ENCODE data around the gene TTYH1. TPM values are rescaled to one million over a fixed set of nuclear protein-coding genes. Genes with fewer than 3 reads are reported as not detected.
A peak's percentile ranks its signal among the peaks of the same experiment; 100 is the strongest.

The TTYH1 gene
- total and polyA plus RNA-seq, 9 of the 15 experiments (the other 6 are each of a cell fraction or from before 2014, with no cell fraction given) = 0.08 TPM; not detected in 8

DNA sequence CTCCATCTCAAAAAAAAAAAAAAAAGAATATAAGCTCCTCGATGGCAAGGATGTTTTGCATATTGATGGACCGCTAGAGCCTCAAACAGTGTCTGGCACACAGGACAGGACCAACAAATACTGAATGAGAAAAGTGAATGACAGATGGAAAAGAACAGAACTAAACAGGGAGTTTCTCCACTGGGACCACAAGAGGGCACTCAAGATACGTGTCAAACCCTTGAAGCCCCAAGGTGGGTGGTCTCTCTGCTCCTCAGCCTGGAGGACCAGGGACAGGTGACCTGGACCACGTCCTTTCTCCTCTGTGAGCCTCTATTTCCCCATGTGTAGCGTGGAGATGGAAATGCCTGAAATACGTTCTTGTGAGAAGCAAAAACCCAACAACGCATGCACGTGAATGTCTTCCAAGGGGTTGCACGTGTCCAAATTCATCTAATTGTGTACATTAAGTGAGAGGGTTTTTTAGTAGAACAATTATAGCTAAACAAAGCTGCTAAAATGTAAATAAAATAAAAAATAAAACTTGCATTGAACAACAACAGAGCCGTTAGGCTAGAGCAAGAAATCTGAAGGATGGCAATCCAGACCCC, 63.5 kb downstream of the TTYH1 start:
- Histone ChIP-seq H3K9me3 (replicated peaks; ENCODE audit: control insufficient read depth, insufficient read depth, low read depth, low read length) (no peaks in the 10 kb centered on the region), H3K4me1 (replicated peaks in 1 of 2; ENCODE audit: control insufficient read depth in 2 of 2, insufficient read depth in 2 of 2, low read length in 2 of 2) (no peaks in the 10 kb centered on the region), H3K27ac (ENCODE audit: extremely low read depth, low read depth, low read length) (no peak overlapping the region), H3K79me2 (ENCODE audit: control insufficient read depth, insufficient read depth, low read length) (no peaks in the 10 kb centered on the region), H3K27me3 (ENCODE audit: control insufficient read depth in 2 of 2, insufficient read depth in 2 of 2, low read length in 2 of 2) (peaks cover 7 to 16% of the 10 kb centered on the region in 2 experiments; a peak in 4 of 5 replicates), H4K20me1 (replicated peaks; ENCODE audit: control insufficient read depth, insufficient read depth, low read length) (peaks cover 2% of the 10 kb centered on the region; the same call in 1 of the 2 replicates), H3K36me3 (ENCODE audit: control insufficient read depth, insufficient read depth, low read length) (no peaks in the 10 kb centered on the region), H3K4me2 (ENCODE audit: insufficient read depth, low read length) (no peak overlapping the region), H3K9ac (ENCODE audit: insufficient read depth in 1 of 2, low read depth in 2 of 2, low read length in 2 of 2) (no peak overlapping the region), H3K4me3 (no peak overlapping the region), H3K9me1 (ENCODE audit: control insufficient read depth, insufficient read depth, low read length) (no peaks in the 10 kb centered on the region), H2AFZ (ENCODE audit: low read depth, low read length) (no peak overlapping the region)
- peak; percentile 77 for ATAC-seq
- ChIA-PET CTCF (ENCODE audit: low intra/inter-chr PET ratio) (interaction anchor here (1.3 kb wide), 1 partner anchor 197 kb away, joined by 8 read pairs; no protein-coding TSS in a partner anchor), POLR2A (no interaction called here)
- intact Hi-C loops (cut with micrococcal nuclease) = no loop called here
- in situ Hi-C loops (cut with MboI) = no loop called here
- BruUV-seq (replicated peaks) = no TSS peak
- peak in 3 of 4 experiments; percentile 44 to 67 (median 50) for DNase-seq (ENCODE audit: extremely low read depth in 1 of 4, low spot score in 3 of 4)
- 10% methylated on average over 10 of the region's 10 CpGs for WGBS (ENCODE audit: insufficient coverage, low coverage, missing lambda C conversion rate)
- peak; percentile 82 for FAIRE-seq
- no peak for TF ChIP-seq SAFB2 (IDR thresholded peaks at IDR 0.05; ENCODE audit: borderline replicate concordance, low read depth, low read length, severe bottlenecking)
- TF ChIP-seq ZNF79 (CRISPR knock-in tag; IDR thresholded peaks at IDR 0.05; ENCODE audit: low read depth) = no peak
- TF ChIP-seq ZNF561 (CRISPR knock-in tag; conservative IDR thresholded peaks at IDR 0.05) = no peak
- TF ChIP-seq ZNF507 (tag; conservative IDR thresholded peaks at IDR 0.05) = no peak
- TF ChIP-seq RAD21 (CRISPR knock-in tag; conservative IDR thresholded peaks at IDR 0.05 in 1 of 2, IDR thresholded peaks at IDR 0.05 in 1 of 2) = peak; percentile 51 to 71; a peak in 3 of 4 replicates
- no peak for TF ChIP-seq NCOA4 (IDR thresholded peaks at IDR 0.05; ENCODE audit: partially characterized antibody)
- no peak for TF ChIP-seq ZNF431 (CRISPR knock-in tag; IDR thresholded peaks at IDR 0.05)
- TF ChIP-seq IRF2 (CRISPR knock-in tag; IDR thresholded peaks at IDR 0.05) = no peak
- TF ChIP-seq, protein P1, sequence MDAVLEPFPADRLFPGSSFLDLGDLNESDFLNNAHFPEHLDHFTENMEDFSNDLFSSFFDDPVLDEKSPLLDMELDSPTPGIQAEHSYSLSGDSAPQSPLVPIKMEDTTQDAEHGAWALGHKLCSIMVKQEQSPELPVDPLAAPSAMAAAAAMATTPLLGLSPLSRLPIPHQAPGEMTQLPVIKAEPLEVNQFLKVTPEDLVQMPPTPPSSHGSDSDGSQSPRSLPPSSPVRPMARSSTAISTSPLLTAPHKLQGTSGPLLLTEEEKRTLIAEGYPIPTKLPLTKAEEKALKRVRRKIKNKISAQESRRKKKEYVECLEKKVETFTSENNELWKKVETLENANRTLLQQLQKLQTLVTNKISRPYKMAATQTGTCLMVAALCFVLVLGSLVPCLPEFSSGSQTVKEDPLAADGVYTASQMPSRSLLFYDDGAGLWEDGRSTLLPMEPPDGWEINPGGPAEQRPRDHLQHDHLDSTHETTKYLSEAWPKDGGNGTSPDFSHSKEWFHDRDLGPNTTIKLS (IDR thresholded peaks at IDR 0.05; ENCODE audit: borderline replicate concordance, low read depth) = no peak
- no peak for TF ChIP-seq ZNF77 (CRISPR knock-in tag; IDR thresholded peaks at IDR 0.05)
- no peak for TF ChIP-seq PCBP1 (IDR thresholded peaks at IDR 0.05; ENCODE audit: low read depth, low read length, poor library complexity, severe bottlenecking)
- TF ChIP-seq HDAC3 (IDR thresholded peaks at IDR 0.05; ENCODE audit: borderline replicate concordance, partially characterized antibody) = no peak
- no peak for TF ChIP-seq CTBP1 (IDR thresholded peaks at IDR 0.05; ENCODE audit: borderline replicate concordance)
- no peak for TF ChIP-seq DDX20 (tag; IDR thresholded peaks at IDR 0.05; ENCODE audit: low read depth)
- TF ChIP-seq, protein P2, sequence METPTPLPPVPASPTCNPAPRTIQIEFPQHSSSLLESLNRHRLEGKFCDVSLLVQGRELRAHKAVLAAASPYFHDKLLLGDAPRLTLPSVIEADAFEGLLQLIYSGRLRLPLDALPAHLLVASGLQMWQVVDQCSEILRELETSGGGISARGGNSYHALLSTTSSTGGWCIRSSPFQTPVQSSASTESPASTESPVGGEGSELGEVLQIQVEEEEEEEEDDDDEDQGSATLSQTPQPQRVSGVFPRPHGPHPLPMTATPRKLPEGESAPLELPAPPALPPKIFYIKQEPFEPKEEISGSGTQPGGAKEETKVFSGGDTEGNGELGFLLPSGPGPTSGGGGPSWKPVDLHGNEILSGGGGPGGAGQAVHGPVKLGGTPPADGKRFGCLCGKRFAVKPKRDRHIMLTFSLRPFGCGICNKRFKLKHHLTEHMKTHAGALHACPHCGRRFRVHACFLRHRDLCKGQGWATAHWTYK (CRISPR knock-in tag; IDR thresholded peaks at IDR 0.05) = no peak
- TF ChIP-seq ZNF12 (CRISPR knock-in tag; IDR thresholded peaks at IDR 0.05) = no peak
- no peak for TF ChIP-seq ZNF551 (CRISPR knock-in tag; IDR thresholded peaks at IDR 0.05)
- TF ChIP-seq RFX5 (IDR thresholded peaks at IDR 0.05; ENCODE audit: low read depth, low read length) = no peak
- TF ChIP-seq, protein P3, sequence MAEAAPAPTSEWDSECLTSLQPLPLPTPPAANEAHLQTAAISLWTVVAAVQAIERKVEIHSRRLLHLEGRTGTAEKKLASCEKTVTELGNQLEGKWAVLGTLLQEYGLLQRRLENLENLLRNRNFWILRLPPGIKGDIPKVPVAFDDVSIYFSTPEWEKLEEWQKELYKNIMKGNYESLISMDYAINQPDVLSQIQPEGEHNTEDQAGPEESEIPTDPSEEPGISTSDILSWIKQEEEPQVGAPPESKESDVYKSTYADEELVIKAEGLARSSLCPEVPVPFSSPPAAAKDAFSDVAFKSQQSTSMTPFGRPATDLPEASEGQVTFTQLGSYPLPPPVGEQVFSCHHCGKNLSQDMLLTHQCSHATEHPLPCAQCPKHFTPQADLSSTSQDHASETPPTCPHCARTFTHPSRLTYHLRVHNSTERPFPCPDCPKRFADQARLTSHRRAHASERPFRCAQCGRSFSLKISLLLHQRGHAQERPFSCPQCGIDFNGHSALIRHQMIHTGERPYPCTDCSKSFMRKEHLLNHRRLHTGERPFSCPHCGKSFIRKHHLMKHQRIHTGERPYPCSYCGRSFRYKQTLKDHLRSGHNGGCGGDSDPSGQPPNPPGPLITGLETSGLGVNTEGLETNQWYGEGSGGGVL (CRISPR knock-in tag; IDR thresholded peaks at IDR 0.05) = no peak

All from K562 (cell line).